Duodenal mucosa (tissue), 2 donors: ENCODE measurements around the gene CFAP61.
"Not testable (repeated sequence)": the region's sequence is repeated elsewhere in the genome, so short reads cannot be mapped to it uniquely, and the experiment has no call there.

Source experiments
- H3K27ac ChIP-seq: one replicate; pipeline ENCODE4 v1.7.0; 2013; ENCODE audit warnings: low read depth, low read length
- H3K27me3 ChIP-seq, 2 donors: one replicate each; pipeline ENCODE4 v1.7.0; 2013; ENCODE audit warnings: low read length in 2 of 2, control low read depth in 1 of 2; ENCODE audit not compliant: insufficient read depth in 2 of 2, control insufficient read depth in 1 of 2
- H3K36me3 ChIP-seq, 2 donors: one replicate each; pipeline ENCODE4 v1.7.0; 2013; ENCODE audit warnings: low read length in 2 of 2, control low read depth in 1 of 2; ENCODE audit not compliant: insufficient read depth in 2 of 2, control insufficient read depth in 1 of 2
- H3K4me1 ChIP-seq, 2 donors: one replicate each; pipeline ENCODE4 v1.7.0; 2013; ENCODE audit warnings: low read length in 2 of 2, control low read depth in 1 of 2; ENCODE audit not compliant: insufficient read depth in 2 of 2, control insufficient read depth in 1 of 2
- H3K4me3 ChIP-seq, 2 donors: one replicate each; pipeline ENCODE4 v1.7.0; 2013; ENCODE audit warnings: low read length in 2 of 2, low read depth in 1 of 2
- H3K9ac ChIP-seq, 2 donors: one replicate each; pipeline ENCODE4 v1.7.0; 2013; ENCODE audit warnings: low read length in 2 of 2, low read depth in 1 of 2
- H3K9me3 ChIP-seq, 2 donors: one replicate each; pipeline ENCODE4 v1.7.0; 2013; ENCODE audit warnings: low read length in 2 of 2, control low read depth in 1 of 2; ENCODE audit not compliant: control insufficient read depth in 1 of 2

The CFAP61 gene

GRCh38 chr20:20341371-20341770 is 289.0 kb downstream of the CFAP61 start:
- H3K4me3 ChIP-seq, result no peak overlapping the region

GRCh38 chr20:20342066-20342465 is 289.7 kb downstream of the CFAP61 start:
- Histone ChIP-seq H3K27me3 (peaks cover 0 to 4% of the 10 kb centered on the region in 2 donors), H3K36me3 (no peaks in the 10 kb centered on the region), H3K9me3 (no peaks in the 10 kb centered on the region), H3K4me3 (no peak overlapping the region), H3K27ac (no peak overlapping the region), H3K9ac (no peak overlapping the region), H3K4me1 (no peaks in the 10 kb centered on the region)

More at GRCh38 chr20:20341371-20341770, 289.0 kb downstream of the CFAP61 start:
- Histone ChIP-seq H3K36me3 (no peaks in the 10 kb centered on the region), H3K27me3 (peaks cover 0 to 4% of the 10 kb centered on the region in 2 donors), H3K9ac (no peak overlapping the region), H3K27ac (no peak overlapping the region), H3K9me3 (no peaks in the 10 kb centered on the region), H3K4me1 (no peaks in the 10 kb centered on the region)

GRCh38 chr20:20343932-20344331 is 291.6 kb downstream of the CFAP61 start:
- peaks cover 0 to 4% of the 10 kb centered on the region in 2 donors for H3K27me3 ChIP-seq
- H3K36me3 ChIP-seq, result no peaks in the 10 kb centered on the region
- H3K27ac ChIP-seq, result no peak overlapping the region
- no peaks in the 10 kb centered on the region for H3K4me1 ChIP-seq
- no peak overlapping the region for H3K9ac ChIP-seq
- H3K9me3 ChIP-seq, result peaks cover 0 to 3% of the 10 kb centered on the region in 2 donors
- no peak overlapping the region for H3K4me3 ChIP-seq

- Histone ChIP-seq H3K36me3 (no peaks in the 10 kb centered on the region), H3K9me3 (peaks cover 0 to 5% of the 10 kb centered on the region in 2 donors), H3K4me1 (no peaks in the 10 kb centered on the region), H3K27ac (no peak overlapping the region), H3K4me3 (no peak overlapping the region), H3K27me3 (peaks cover 0 to 4% of the 10 kb centered on the region in 2 donors), H3K9ac (no peak overlapping the region)
Measured at GRCh38 chr20:20344476-20344875, 292.1 kb downstream of the CFAP61 start.

GRCh38 chr20:20353576-20353975 is 301.2 kb downstream of the CFAP61 start:
- H3K4me3 ChIP-seq, result no peak overlapping the region
- H3K4me1 ChIP-seq, result no peaks in the 10 kb centered on the region
- peaks cover 0 to 3% of the 10 kb centered on the region in 2 donors for H3K27me3 ChIP-seq
- H3K9me3 ChIP-seq, result peaks cover 0 to 5% of the 10 kb centered on the region in 2 donors
- H3K9ac ChIP-seq, result no peak overlapping the region
- no peaks in the 10 kb centered on the region for H3K36me3 ChIP-seq
- no peak overlapping the region for H3K27ac ChIP-seq

GRCh38 chr20:20355503-20355902 is 303.2 kb downstream of the CFAP61 start:
- H3K27ac ChIP-seq, H3K36me3 ChIP-seq, H3K27me3 ChIP-seq, H3K9ac ChIP-seq, H3K4me1 ChIP-seq, H3K9me3 ChIP-seq, H3K4me3 ChIP-seq: not testable (repeated sequence)

GRCh38 chr20:20358801-20359200 is 306.5 kb downstream of the CFAP61 start:
- peaks cover 29 to 34% of the 10 kb centered on the region in 2 donors for H3K27me3 ChIP-seq
- no peaks in the 10 kb centered on the region for H3K9me3 ChIP-seq
- H3K9ac ChIP-seq, result no peak overlapping the region

GRCh38 chr20:20359628-20360027 is 307.3 kb downstream of the CFAP61 start:
- no peaks in the 10 kb centered on the region for H3K9me3 ChIP-seq

More at GRCh38 chr20:20358801-20359200, 306.5 kb downstream of the CFAP61 start:
- Histone ChIP-seq H3K4me1 (peaks cover 10 to 11% of the 10 kb centered on the region in 2 donors), H3K4me3 (no peak overlapping the region), H3K27ac (no peak overlapping the region), H3K36me3 (no peaks in the 10 kb centered on the region)

GRCh38 chr20:20360464-20360863 is 308.1 kb downstream of the CFAP61 start:
- Histone ChIP-seq H3K9me3 (no peaks in the 10 kb centered on the region), H3K27ac (no peak overlapping the region), H3K36me3 (no peaks in the 10 kb centered on the region), H3K27me3 (peaks cover 44 to 50% of the 10 kb centered on the region in 2 donors), H3K4me3 (no peak overlapping the region), H3K4me1 (peaks cover 14% of the 10 kb centered on the region in 2 donors), H3K9ac (no peak overlapping the region)

More at GRCh38 chr20:20359628-20360027, 307.3 kb downstream of the CFAP61 start:
- H3K36me3 ChIP-seq, result no peaks in the 10 kb centered on the region
- H3K27ac ChIP-seq, result no peak overlapping the region
- peaks cover 36 to 42% of the 10 kb centered on the region in 2 donors for H3K27me3 ChIP-seq
- H3K9ac ChIP-seq, result no peak overlapping the region
- no peak overlapping the region for H3K4me3 ChIP-seq
- peaks cover 14% of the 10 kb centered on the region in 2 donors for H3K4me1 ChIP-seq

- H3K9me3 ChIP-seq, result no peaks in the 10 kb centered on the region
- peaks cover 55 to 60% of the 10 kb centered on the region in 2 donors for H3K27me3 ChIP-seq
- H3K27ac ChIP-seq, result no peak overlapping the region
- H3K36me3 ChIP-seq, result no peaks in the 10 kb centered on the region
- H3K4me1 ChIP-seq, result peaks cover 14% of the 10 kb centered on the region in 2 donors
- no peak overlapping the region for H3K9ac ChIP-seq
- H3K4me3 ChIP-seq, result peak overlapping the region in 1 of 2 donors; percentile 10
Measured at GRCh38 chr20:20362774-20363433, 310.6 kb downstream of the CFAP61 start.
